ENCODE results near the gene RPGR. TPM values are rescaled to one million over a fixed set of nuclear protein-coding genes. Genes with fewer than 3 reads are reported as not detected.
A peak's percentile ranks its signal among the peaks of the same experiment; 100 is the strongest.

RPGR gene, protein sequence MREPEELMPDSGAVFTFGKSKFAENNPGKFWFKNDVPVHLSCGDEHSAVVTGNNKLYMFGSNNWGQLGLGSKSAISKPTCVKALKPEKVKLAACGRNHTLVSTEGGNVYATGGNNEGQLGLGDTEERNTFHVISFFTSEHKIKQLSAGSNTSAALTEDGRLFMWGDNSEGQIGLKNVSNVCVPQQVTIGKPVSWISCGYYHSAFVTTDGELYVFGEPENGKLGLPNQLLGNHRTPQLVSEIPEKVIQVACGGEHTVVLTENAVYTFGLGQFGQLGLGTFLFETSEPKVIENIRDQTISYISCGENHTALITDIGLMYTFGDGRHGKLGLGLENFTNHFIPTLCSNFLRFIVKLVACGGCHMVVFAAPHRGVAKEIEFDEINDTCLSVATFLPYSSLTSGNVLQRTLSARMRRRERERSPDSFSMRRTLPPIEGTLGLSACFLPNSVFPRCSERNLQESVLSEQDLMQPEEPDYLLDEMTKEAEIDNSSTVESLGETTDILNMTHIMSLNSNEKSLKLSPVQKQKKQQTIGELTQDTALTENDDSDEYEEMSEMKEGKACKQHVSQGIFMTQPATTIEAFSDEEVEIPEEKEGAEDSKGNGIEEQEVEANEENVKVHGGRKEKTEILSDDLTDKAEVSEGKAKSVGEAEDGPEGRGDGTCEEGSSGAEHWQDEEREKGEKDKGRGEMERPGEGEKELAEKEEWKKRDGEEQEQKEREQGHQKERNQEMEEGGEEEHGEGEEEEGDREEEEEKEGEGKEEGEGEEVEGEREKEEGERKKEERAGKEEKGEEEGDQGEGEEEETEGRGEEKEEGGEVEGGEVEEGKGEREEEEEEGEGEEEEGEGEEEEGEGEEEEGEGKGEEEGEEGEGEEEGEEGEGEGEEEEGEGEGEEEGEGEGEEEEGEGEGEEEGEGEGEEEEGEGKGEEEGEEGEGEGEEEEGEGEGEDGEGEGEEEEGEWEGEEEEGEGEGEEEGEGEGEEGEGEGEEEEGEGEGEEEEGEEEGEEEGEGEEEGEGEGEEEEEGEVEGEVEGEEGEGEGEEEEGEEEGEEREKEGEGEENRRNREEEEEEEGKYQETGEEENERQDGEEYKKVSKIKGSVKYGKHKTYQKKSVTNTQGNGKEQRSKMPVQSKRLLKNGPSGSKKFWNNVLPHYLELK
- 8.4 and 9.8 TPM in 2 replicates for total RNA-seq (2014; rRNA removed; shearing (Covaris generic))

DNA sequence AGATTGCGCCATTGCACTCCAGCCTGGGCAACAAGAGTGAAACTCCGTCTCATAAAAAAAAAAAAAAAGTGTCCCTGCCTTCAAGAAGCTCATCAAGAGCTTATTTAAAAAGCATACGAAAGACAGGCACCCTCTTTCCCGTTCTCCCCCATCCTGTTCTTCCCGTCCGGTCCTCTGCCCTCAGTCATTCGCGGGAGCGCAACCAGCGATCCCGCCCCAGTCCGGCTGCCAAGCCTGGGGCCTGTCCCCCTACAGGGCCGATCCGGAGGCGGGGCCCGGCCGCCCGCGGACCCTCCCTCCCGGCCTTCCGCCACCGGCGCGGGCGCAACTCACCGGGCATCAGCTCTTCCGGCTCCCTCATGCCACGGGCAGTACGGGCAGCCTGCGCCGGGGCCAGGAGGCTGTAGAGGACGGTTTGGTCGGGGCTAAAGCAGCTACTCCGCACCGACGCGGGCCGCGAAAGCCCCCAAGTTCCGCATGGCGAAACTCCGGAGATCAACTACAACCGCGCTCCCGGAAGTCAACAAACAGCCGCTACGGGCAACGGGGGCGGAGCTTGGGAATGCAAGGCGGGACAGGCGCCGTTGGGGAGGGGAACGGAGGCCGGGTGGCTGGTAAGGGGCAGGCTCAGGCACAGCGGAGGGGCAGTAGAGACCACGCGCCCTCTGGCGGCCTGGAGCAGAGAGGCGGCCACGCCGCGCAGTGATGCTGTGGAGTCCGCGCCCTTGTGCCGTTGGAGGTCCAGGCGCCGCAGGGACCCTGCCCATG, at the start of gene RPGR:
TSS of gene RPGR (minus strand) at position 503 of the 768 bp plus-strand sequence. CDS start at position 361, 142 bp downstream.
- peak; percentile 88 to 90 for DNase-seq
- H3K27me3 ChIP-seq, result no peaks in the 10 kb centered on the region
- H3K9me3 ChIP-seq (replicated peaks), result no peaks in the 10 kb centered on the region
- no peaks in the 10 kb centered on the region for H3K36me3 ChIP-seq
- H3K4me3 ChIP-seq, result peak within 1 kb of the TSS; percentile 79
- no peaks in the 10 kb centered on the region for H3K4me1 ChIP-seq
- peak within 1 kb of the TSS; percentile 82 for H3K27ac ChIP-seq

GRCh38 chrX:38376747-38377146, 49.4 kb upstream of the RPGR start:
- Histone ChIP-seq H3K36me3 (no peaks in the 10 kb centered on the region), H3K4me1 (no peaks in the 10 kb centered on the region), H3K27me3 (no peaks in the 10 kb centered on the region), H3K9me3 (replicated peaks) (no peaks in the 10 kb centered on the region), H3K4me3 (no peak overlapping the region), H3K27ac (no peak overlapping the region)
- no peak for DNase-seq

GRCh38 chrX:38375891-38376290, 48.6 kb upstream of the RPGR start:
- peak; percentile 1 to 19 for DNase-seq
- Histone ChIP-seq H3K4me1 (no peaks in the 10 kb centered on the region), H3K36me3 (no peaks in the 10 kb centered on the region)

GRCh38 chrX:38374431-38374830, 47.1 kb upstream of the RPGR start:
- Histone ChIP-seq H3K36me3 (no peaks in the 10 kb centered on the region), H3K27me3 (no peaks in the 10 kb centered on the region), H3K27ac (no peak overlapping the region), H3K9me3 (replicated peaks) (no peaks in the 10 kb centered on the region), H3K4me1 (no peaks in the 10 kb centered on the region), H3K4me3 (no peak overlapping the region)
- no peak for DNase-seq

More at GRCh38 chrX:38375891-38376290, 48.6 kb upstream of the RPGR start:
- H3K27ac ChIP-seq, result no peak overlapping the region
- no peaks in the 10 kb centered on the region for H3K27me3 ChIP-seq
- H3K9me3 ChIP-seq (replicated peaks), result no peaks in the 10 kb centered on the region
- H3K4me3 ChIP-seq, result no peak overlapping the region

DNA sequence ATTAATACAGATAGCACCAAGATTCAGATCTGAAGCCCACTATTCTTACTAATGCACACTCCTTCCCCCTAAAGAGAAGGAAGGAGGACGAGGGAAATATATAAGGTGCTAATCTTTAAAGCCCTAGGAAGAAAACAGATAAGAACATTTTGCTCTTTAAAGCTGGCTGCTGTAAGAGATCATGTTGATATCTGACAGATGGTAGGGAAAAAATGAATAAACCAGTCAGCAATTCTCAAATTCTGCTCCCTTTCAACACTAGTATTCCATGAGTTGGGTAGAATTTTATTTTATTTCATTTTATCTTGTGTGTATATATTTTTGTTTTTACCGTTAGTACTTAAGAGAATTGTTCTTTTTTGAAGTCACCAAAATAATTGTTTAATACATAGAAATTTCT, 44.3 kb upstream of the RPGR start:
- DNase-seq, result no peak
- Histone ChIP-seq H3K4me3 (no peak overlapping the region), H3K9me3 (replicated peaks) (no peaks in the 10 kb centered on the region), H3K4me1 (no peaks in the 10 kb centered on the region), H3K27ac (no peak overlapping the region), H3K27me3 (no peaks in the 10 kb centered on the region), H3K36me3 (no peaks in the 10 kb centered on the region)

DNA sequence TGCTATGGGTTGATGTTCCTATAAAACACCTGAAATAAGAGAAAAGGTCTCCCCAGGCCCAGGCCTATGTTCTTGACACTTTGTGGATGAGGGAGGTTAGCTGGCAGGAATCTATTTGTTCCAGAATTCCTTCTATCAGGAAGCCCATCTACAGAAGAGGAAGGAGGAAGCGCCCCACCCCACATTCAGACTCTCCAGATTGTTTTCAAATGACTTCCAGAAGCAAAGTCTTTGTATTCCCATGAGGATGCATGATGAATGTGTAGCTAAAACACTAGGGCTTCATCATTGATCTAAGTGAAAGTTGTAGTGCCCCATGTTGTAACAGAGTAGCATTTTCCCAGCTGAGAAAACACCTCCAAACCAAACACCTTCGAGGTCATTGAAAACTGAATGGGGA, 41.5 kb upstream of the RPGR start:
- no peaks in the 10 kb centered on the region for H3K36me3 ChIP-seq
- H3K4me3 ChIP-seq, result no peak overlapping the region
- H3K9me3 ChIP-seq (replicated peaks), result no peaks in the 10 kb centered on the region
- H3K27me3 ChIP-seq, result no peaks in the 10 kb centered on the region
- H3K27ac ChIP-seq, result no peak overlapping the region
- no peak for DNase-seq
- no peaks in the 10 kb centered on the region for H3K4me1 ChIP-seq

- Histone ChIP-seq H3K27me3 (no peaks in the 10 kb centered on the region), H3K27ac (no peak overlapping the region), H3K9me3 (replicated peaks) (no peaks in the 10 kb centered on the region), H3K36me3 (no peaks in the 10 kb centered on the region), H3K4me3 (no peak overlapping the region), H3K4me1 (no peaks in the 10 kb centered on the region)
- DNase-seq, result no peak
Measured at GRCh38 chrX:38365954-38366353, 38.6 kb upstream of the RPGR start.

DNA sequence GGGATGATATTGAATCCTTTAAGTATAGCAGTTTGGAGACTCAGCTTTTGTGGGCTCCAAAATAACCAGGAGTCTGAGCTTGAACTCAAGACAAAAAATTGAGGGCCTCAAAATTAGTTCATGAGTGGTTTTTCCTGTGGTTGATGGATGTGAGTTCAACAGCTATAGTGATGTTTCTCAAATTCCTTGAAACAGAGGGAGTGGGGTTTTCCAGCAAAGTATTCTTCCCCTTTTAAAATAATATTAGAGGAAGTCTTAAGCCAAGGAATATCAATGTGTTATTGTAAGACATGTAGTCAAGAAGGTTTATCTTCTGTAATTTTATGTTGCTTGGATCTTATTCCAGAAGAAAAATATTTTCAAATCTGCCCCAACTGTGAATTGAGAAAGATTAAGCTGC, 35.7 kb upstream of the RPGR start:
- no peak for DNase-seq

DNA sequence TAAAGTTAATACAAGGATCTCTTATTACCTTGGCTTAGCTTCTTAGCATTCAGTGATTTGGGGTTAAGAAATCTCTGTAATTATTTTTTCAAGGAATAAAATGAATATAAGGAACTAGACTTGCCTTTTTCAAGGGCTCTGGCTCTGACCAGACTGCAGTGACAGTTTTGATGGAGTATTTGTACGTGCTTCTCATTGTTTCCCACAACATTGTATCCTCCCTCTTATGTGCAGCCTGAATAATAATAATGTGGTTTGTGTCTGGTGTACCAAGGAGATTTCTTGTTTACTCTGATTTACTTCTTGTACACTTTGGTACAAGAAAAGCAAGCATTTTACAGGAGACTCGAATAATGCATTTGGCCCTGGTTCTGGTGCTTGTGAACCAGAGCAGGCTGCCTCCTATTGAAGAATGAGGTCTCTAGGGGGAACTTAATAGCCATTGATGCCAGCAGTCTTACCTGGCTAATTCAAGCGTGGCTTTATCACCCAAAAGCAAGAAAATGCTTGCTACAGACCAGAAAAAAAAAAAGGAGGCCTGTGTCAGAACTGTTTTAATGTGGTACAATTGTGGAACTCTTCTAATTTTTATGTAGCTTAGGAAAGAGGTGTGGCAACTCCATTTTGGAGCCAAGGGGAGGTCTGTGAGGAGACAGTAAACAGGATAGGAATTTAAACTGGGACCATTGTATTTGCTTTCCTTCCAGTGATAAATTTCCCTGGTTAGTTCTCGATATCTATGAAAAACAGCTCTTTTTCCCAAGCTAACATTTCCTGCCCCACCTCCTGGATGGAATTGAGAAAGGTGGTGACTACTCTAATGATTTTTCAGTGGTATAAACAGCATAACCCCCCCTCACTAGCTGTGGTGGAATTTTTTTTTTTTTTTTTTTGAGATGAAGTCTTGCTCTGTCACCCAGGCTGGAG, 30.7 kb upstream of the RPGR start:
- no peak overlapping the region for H3K4me3 ChIP-seq

More for the DNA sequence above, 35.7 kb upstream of the RPGR start:
- H3K9me3 ChIP-seq (replicated peaks), result no peaks in the 10 kb centered on the region
- H3K4me1 ChIP-seq, result no peaks in the 10 kb centered on the region
- H3K27ac ChIP-seq, result no peak overlapping the region
- no peak overlapping the region for H3K4me3 ChIP-seq
- no peaks in the 10 kb centered on the region for H3K27me3 ChIP-seq
- no peaks in the 10 kb centered on the region for H3K36me3 ChIP-seq

DNA sequence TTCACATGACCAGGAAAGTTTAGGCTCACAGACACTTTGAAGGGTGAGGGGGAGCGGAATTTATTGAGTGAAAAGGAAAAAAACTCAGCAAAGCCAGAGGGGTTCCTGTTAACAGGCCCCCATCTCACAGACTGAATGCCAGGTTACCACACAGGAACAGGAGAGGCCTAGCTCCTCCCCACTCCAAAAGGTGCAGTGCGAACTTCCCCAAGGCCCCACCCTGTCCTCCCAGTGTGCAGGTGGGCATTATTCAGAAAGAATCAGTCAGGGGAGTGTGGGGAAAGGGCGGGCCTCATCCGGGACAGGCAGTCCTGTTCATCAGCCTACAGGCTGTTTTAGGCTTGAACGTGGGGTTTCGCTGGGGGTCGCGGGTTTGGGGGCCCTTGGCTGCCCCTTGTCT, 29.1 kb upstream of the RPGR start:
- no peaks in the 10 kb centered on the region for H3K36me3 ChIP-seq
- no peaks in the 10 kb centered on the region for H3K4me1 ChIP-seq
- no peaks in the 10 kb centered on the region for H3K9me3 ChIP-seq (replicated peaks)
- no peak overlapping the region for H3K4me3 ChIP-seq
- no peaks in the 10 kb centered on the region for H3K27me3 ChIP-seq
- no peak for DNase-seq
- H3K27ac ChIP-seq, result no peak overlapping the region

More for the DNA sequence above, 30.7 kb upstream of the RPGR start:
- no peak for DNase-seq
- Histone ChIP-seq H3K27me3 (no peaks in the 10 kb centered on the region), H3K27ac (no peak overlapping the region), H3K4me1 (no peaks in the 10 kb centered on the region), H3K36me3 (no peaks in the 10 kb centered on the region), H3K9me3 (replicated peaks) (no peaks in the 10 kb centered on the region)

GRCh38 chrX:38352362-38352761, 25.1 kb upstream of the RPGR start, which contains the start of gene OTC:
Gene OTC (plus strand): TSS chrX:38352604. CDS start chrX:38352697, 93 bp downstream.
- DNase-seq, result no peak
- H3K9me3 ChIP-seq (replicated peaks), result no peaks in the 10 kb centered on the region
- no peaks in the 10 kb centered on the region for H3K36me3 ChIP-seq
- H3K27ac ChIP-seq, result no peak within 1 kb of the TSS
- H3K4me1 ChIP-seq, result no peaks in the 10 kb centered on the region
- no peak within 1 kb of the TSS for H3K4me3 ChIP-seq
- no peaks in the 10 kb centered on the region for H3K27me3 ChIP-seq

DNA sequence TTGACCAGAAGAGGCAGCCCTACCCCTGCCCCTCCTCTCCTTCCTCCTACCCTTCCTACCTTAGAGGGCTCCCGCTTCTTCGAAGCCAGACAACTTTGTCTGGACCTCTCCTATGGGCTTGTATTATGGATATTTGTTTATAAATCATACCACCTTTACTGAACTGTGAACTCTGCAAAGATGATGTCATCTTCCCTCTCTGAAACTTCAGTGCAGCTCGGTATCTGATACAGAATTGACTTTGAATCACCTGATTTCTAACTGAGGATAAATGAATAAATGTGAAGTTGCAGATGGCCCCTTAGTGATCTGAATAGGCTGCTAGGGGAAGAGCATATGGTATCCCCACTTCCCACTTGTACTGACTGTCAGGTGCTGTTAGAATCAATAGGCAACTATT, 24.0 kb upstream of the RPGR start:
- Histone ChIP-seq H3K9me3 (replicated peaks) (no peaks in the 10 kb centered on the region), H3K27me3 (no peaks in the 10 kb centered on the region), H3K27ac (no peak overlapping the region), H3K36me3 (no peaks in the 10 kb centered on the region), H3K4me1 (no peaks in the 10 kb centered on the region), H3K4me3 (no peak overlapping the region)
- DNase-seq, result no peak

GRCh38 chrX:38347136-38347535, 19.8 kb upstream of the RPGR start:
- no peaks in the 10 kb centered on the region for H3K27me3 ChIP-seq
- no peaks in the 10 kb centered on the region for H3K9me3 ChIP-seq (replicated peaks)
- no peak for DNase-seq
- H3K27ac ChIP-seq, result no peak overlapping the region
- no peaks in the 10 kb centered on the region for H3K36me3 ChIP-seq
- H3K4me1 ChIP-seq, result no peaks in the 10 kb centered on the region
- H3K4me3 ChIP-seq, result no peak overlapping the region
